Keratinocyte (primary cell): ENCODE results near the gene HDAC9. TPM values are rescaled to one million over a fixed set of nuclear protein-coding genes. Genes with fewer than 3 reads are reported as not detected.
A peak's percentile ranks its signal among the peaks of the same experiment; 100 is the strongest.

Source experiments
- DNase-seq: peaks from one replicate; pipeline ENCODE4 v3.0.0-alpha.2; 2011; ENCODE audit warnings: low read depth, missing footprints, low spot score
- FAIRE-seq: peaks from 2 replicates; lab custom pipeline; 2011; peaks lifted over from hg19 to GRCh38; lab: Jason Lieb, UNC
- H2AFZ ChIP-seq: 2 replicates; pipeline ENCODE4 v1.6.0; 2012; ENCODE audit warnings: low read length, control low read depth, inconsistent platforms; ENCODE audit not compliant: control insufficient read depth
- H3K27ac ChIP-seq: 2 replicates; pipeline ENCODE4 v1.5.1; 2011; ENCODE audit warnings: low read length; ENCODE audit not compliant: control insufficient read depth, insufficient read depth
- H3K27me3 ChIP-seq: 3 replicates; pipeline ENCODE4 v1.6.0; 2011; ENCODE audit warnings: low read length; ENCODE audit not compliant: control insufficient read depth, insufficient read depth; ENCODE audit errors: extremely low read depth
- H3K36me3 ChIP-seq, 2 experiments: 2 replicates in 1 of 2; 3 replicates in 1 of 2; pipeline ENCODE4 v1.5.1; 2011; ENCODE audit warnings: low read length in 2 of 2, mild to moderate bottlenecking in 1 of 2; ENCODE audit not compliant: control insufficient read depth in 2 of 2, insufficient read depth in 2 of 2; ENCODE audit errors: extremely low read depth in 1 of 2
- H3K4me1 ChIP-seq: 3 replicates; pipeline ENCODE4 v1.5.1; 2011; ENCODE audit warnings: low read length; ENCODE audit not compliant: control insufficient read depth, insufficient read depth; ENCODE audit errors: extremely low read depth
- H3K4me2 ChIP-seq: 3 replicates; pipeline ENCODE4 v1.6.0; 2011; ENCODE audit warnings: low read depth, low read length; ENCODE audit not compliant: control insufficient read depth, insufficient read depth; ENCODE audit errors: extremely low read depth
- H3K4me3 ChIP-seq, 3 experiments: fragments of 200-600 bp in 1 of 3; sonication (generic) in 1 of 3; 2 replicates in 2 of 3; 3 replicates in 1 of 3; pipeline ENCODE4 v1.5.1; 2011 to 2016; ENCODE audit warnings: low read length in 3 of 3, mild to moderate bottlenecking in 3 of 3, control low read depth in 2 of 3, inconsistent platforms in 1 of 3, low read depth in 1 of 3, mixed read lengths in 1 of 3, mixed run types in 1 of 3, moderate library complexity in 1 of 3; ENCODE audit not compliant: control insufficient read depth in 2 of 3, insufficient read depth in 2 of 3; ENCODE audit errors: extremely low read depth in 1 of 3
- H3K79me2 ChIP-seq: 2 replicates; pipeline ENCODE4 v1.6.0; 2012; ENCODE audit warnings: low read length; ENCODE audit not compliant: control insufficient read depth, insufficient read depth
- H3K9ac ChIP-seq: 3 replicates; pipeline ENCODE4 v1.6.0; 2011; ENCODE audit warnings: low read length; ENCODE audit not compliant: control insufficient read depth, insufficient read depth; ENCODE audit errors: extremely low read depth
- H3K9me1 ChIP-seq: 3 replicates; pipeline ENCODE4 v1.6.0; 2011; ENCODE audit warnings: low read length; ENCODE audit not compliant: control insufficient read depth, insufficient read depth; ENCODE audit errors: extremely low read depth
- H3K9me3 ChIP-seq: 2 replicates; pipeline ENCODE4 v1.5.1; 2012; ENCODE audit warnings: low read depth, low read length; ENCODE audit not compliant: control insufficient read depth
- H4K20me1 ChIP-seq: 3 replicates; pipeline ENCODE4 v1.6.0; 2011; ENCODE audit warnings: low read length; ENCODE audit not compliant: control insufficient read depth, insufficient read depth; ENCODE audit errors: extremely low read depth
- EZH2 ChIP-seq: IDR thresholded peaks from one replicate; pipeline ENCODE4 v1.6.1; 2012; ENCODE audit warnings: inconsistent platforms, mild to moderate bottlenecking, low read length, moderate library complexity
- dilution Hi-C: fragments of 300-500 bp; cut with MboI; formaldehyde crosslinking; loops from one replicate; pipeline ENCODE4 v1.7.0; 2020; ENCODE audit warnings: low sequenced_read_pairs; ENCODE audit not compliant: extremely low pct_ligation_motif_present
- polyA plus RNA-seq, 5 experiments: library from polyadenylated mRNA; depleted of rRNA in 3 of 5; stranded (reverse) in 3 of 5; stranded (forward) in 1 of 5; unstranded in 1 of 5; fragments of >200 nt; gene quantifications; 1 replicate in 1 of 5; 2 replicates in 3 of 5; 3 replicates in 1 of 5; pipeline versions ENCODE4 v1.2.1 to v1.2.3, GENCODE V29; 2011 to 2012; ENCODE audit warnings: missing spikeins in 2 of 5, low read depth in 1 of 5, low replicate concordance in 1 of 5
- TF ChIP-seq, protein P1 (sequence below), 3 experiments: IDR thresholded peaks in 1 of 3; conservative IDR thresholded peaks in 1 of 3; optimal IDR thresholded peaks in 1 of 3; 2 replicates in 2 of 3; 3 replicates in 1 of 3; pipeline versions ENCODE3 to v1.5.1; 2011; ENCODE audit warnings: low read length in 3 of 3, mild to moderate bottlenecking in 3 of 3, moderate library complexity in 2 of 3, control low read depth in 1 of 3, inconsistent platforms in 1 of 3; ENCODE audit not compliant: insufficient read depth in 2 of 3; ENCODE audit errors: extremely low read depth in 1 of 3

The HDAC9 gene
- polyA plus RNA-seq, 1 donor (not counting 4 experiments of a cell fraction or from before 2014, with no cell fraction given), result 24.6 TPM

DNA sequence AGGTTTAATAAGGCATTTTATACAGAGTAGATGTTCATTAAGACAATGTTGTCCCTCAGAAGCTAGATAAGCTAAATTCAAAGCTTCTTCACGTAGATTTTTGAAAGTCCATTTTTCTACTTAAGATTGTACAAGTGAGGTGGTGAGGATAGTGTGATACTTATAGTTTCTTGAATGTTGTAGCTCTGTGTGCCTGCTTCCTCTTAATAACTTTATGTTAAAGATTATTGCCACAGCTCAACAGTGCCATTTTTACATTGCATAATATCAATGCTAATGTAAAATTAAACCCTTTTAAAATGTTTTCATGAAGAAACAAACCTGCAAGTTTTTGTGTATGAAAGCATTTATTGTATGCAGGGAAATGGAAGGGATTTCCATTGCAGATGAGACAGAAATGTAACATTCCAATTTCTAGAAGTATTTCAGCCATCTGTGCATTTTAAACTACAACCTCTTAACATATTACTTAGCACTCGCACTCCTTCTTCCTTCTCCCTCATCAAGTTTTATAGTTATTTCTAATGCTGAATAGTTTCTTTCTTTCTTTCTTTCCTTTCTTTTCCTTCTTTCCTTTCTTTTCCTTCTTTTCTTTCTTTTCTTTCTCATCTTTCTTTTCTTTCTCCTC, 409.9 kb downstream of the HDAC9 start:
- Histone ChIP-seq H3K4me3 (no peak overlapping the region), H3K9me3 (no peaks in the 10 kb centered on the region), H4K20me1 (no peaks in the 10 kb centered on the region), H3K9ac (no peak overlapping the region), H3K9me1 (no peaks in the 10 kb centered on the region), H3K79me2 (no peaks in the 10 kb centered on the region), H2AFZ (no peak overlapping the region), H3K27me3 (no peaks in the 10 kb centered on the region), H3K27ac (no peak overlapping the region), H3K36me3 (no peaks in the 10 kb centered on the region), H3K4me2 (no peak overlapping the region), H3K4me1 (peaks cover 9% of the 10 kb centered on the region)
- dilution Hi-C loops, result no loop called here
- DNase-seq, result no peak
- TF ChIP-seq EZH2, result no peak
- TF ChIP-seq, protein P1, sequence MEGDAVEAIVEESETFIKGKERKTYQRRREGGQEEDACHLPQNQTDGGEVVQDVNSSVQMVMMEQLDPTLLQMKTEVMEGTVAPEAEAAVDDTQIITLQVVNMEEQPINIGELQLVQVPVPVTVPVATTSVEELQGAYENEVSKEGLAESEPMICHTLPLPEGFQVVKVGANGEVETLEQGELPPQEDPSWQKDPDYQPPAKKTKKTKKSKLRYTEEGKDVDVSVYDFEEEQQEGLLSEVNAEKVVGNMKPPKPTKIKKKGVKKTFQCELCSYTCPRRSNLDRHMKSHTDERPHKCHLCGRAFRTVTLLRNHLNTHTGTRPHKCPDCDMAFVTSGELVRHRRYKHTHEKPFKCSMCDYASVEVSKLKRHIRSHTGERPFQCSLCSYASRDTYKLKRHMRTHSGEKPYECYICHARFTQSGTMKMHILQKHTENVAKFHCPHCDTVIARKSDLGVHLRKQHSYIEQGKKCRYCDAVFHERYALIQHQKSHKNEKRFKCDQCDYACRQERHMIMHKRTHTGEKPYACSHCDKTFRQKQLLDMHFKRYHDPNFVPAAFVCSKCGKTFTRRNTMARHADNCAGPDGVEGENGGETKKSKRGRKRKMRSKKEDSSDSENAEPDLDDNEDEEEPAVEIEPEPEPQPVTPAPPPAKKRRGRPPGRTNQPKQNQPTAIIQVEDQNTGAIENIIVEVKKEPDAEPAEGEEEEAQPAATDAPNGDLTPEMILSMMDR (optimal IDR thresholded peaks at IDR 0.05 in 1 of 3, IDR thresholded peaks at IDR 0.05 in 1 of 3, conservative IDR thresholded peaks at IDR 0.05 in 1 of 3; ENCODE audit: extremely low read depth in 1 of 3, insufficient read depth in 2 of 3, low read length in 3 of 3), result no peak
- no peak for FAIRE-seq

DNA sequence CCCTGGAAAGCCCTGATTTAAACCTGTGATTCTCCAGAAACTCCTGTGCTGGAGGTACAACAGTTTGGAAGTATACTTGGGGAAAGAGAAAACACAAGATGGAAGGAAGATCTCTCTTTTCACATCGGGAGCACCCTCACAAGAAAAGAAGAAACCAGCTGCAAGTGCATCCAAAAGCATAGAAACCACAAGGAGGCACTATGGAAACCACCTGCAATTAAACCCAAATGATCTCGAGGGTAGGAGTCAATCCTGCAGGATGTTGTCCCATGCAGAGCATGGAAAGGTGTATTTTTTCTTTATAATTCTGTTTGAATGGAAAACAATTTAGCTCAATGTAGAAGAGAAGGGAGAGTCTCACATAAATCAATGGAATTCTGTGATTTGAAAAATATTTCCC, 411.4 kb downstream of the HDAC9 start:
- no peak for TF ChIP-seq EZH2
- TF ChIP-seq, protein P1 (optimal IDR thresholded peaks at IDR 0.05 in 1 of 3, IDR thresholded peaks at IDR 0.05 in 1 of 3, conservative IDR thresholded peaks at IDR 0.05 in 1 of 3; ENCODE audit: extremely low read depth in 1 of 3, insufficient read depth in 2 of 3, low read length in 3 of 3), result peak in 1 of 3 experiments; percentile 13
- Histone ChIP-seq H4K20me1 (no peaks in the 10 kb centered on the region), H3K36me3 (no peaks in the 10 kb centered on the region), H3K27ac (no peak overlapping the region), H3K4me2 (no peak overlapping the region), H3K27me3 (no peaks in the 10 kb centered on the region), H3K9me3 (no peaks in the 10 kb centered on the region), H2AFZ (no peak overlapping the region), H3K79me2 (no peaks in the 10 kb centered on the region), H3K4me3 (no peak overlapping the region), H3K4me1 (peaks cover 9% of the 10 kb centered on the region), H3K9me1 (no peaks in the 10 kb centered on the region), H3K9ac (no peak overlapping the region)
- dilution Hi-C loops, result no loop called here
- FAIRE-seq (peak; percentile 56), DNase-seq (no peak)
